Mammary epithelial cell (primary cell): Measurements from ENCODE around the gene PIAS4.

Experiments used
- CTCF ChIP-seq, 2 donors: IDR thresholded peaks in 1 of 2; conservative IDR thresholded peaks in 1 of 2; 2 replicates each; pipeline ENCODE4 v1.5.1; 2011 to 2012; ENCODE audit warnings: inconsistent platforms in 2 of 2, low read length in 2 of 2, mild to moderate bottlenecking in 2 of 2, control low read depth in 1 of 2, low read depth in 1 of 2; ENCODE audit not compliant: insufficient read depth in 1 of 2; ENCODE audit errors: extremely low read depth in 1 of 2
- EZH2 ChIP-seq: IDR thresholded peaks from 2 replicates; pipeline ENCODE4 v1.6.1; 2012; ENCODE audit warnings: low read length, inconsistent platforms, borderline replicate concordance

DNA sequence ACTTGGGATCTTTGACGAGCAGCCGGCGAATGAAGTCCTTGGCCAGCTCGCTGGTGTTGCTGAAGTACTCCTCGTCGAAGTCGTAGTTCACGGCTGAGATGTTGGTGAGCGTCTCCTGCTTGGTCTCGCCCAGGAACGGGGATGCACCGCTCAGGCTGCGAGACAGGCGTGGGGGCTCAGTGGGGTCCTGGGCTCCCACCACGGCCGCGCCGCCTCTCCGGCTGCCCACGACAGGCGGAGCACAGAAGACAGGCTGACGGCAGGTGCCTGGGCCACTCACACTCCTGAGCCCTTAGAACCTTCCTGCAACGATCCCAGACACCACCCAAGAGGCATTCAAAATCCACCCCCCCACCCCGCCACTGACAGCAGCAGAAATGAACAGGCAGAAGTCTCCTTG lies 46.5 kb upstream of the PIAS4 start:
- TF ChIP-seq CTCF (conservative IDR thresholded peaks at IDR 0.05 in 1 of 2, IDR thresholded peaks at IDR 0.05 in 1 of 2; ENCODE audit: extremely low read depth in 1 of 2, insufficient read depth in 1 of 2, low read depth in 1 of 2, low read length in 2 of 2) (no peak), EZH2 (no peak)
